H9 (cell line): Measurements from ENCODE around the gene MNX1. TPM values are rescaled to one million over a fixed set of nuclear protein-coding genes. Genes with fewer than 3 reads are reported as not detected.
A peak's percentile ranks its signal among the peaks of the same experiment; 100 is the strongest.

Experiments used
- DNase-seq: peaks from one replicate; pipeline ENCODE4 v3.0.0-alpha.2; 2017
- H2AFZ ChIP-seq: one replicate; pipeline ENCODE4 v1.6.1; 2013; ENCODE audit warnings: mild to moderate bottlenecking, low read length, control low read depth, moderate library complexity
- H2AK5ac ChIP-seq: 2 replicates; pipeline ENCODE4 v1.6.1; 2013; ENCODE audit warnings: low read length, control low read depth, mixed read lengths; ENCODE audit not compliant: insufficient read length
- H2BK120ac ChIP-seq: one replicate; pipeline ENCODE4 v1.6.1; 2013; ENCODE audit warnings: low read depth, mild to moderate bottlenecking, low read length, control low read depth, inconsistent platforms; ENCODE audit not compliant: poor library complexity, severe bottlenecking
- H2BK12ac ChIP-seq: 2 replicates; pipeline ENCODE4 v1.6.1; 2013; ENCODE audit warnings: low read length, control low read depth, mixed read lengths, low read depth; ENCODE audit not compliant: insufficient read length
- H2BK15ac ChIP-seq: 2 replicates; pipeline ENCODE4 v1.6.1; 2013; ENCODE audit warnings: low read depth, low read length, control low read depth
- H2BK20ac ChIP-seq: one replicate; pipeline ENCODE4 v1.6.1; 2013; ENCODE audit warnings: low read depth, mild to moderate bottlenecking, low read length, control low read depth, inconsistent platforms; ENCODE audit not compliant: poor library complexity, severe bottlenecking
- H2BK5ac ChIP-seq: 2 replicates; pipeline ENCODE4 v1.6.1; 2013; ENCODE audit warnings: low read length, control low read depth, mixed read lengths; ENCODE audit not compliant: insufficient read length
- H3K14ac ChIP-seq: 2 replicates; pipeline ENCODE4 v1.6.1; 2013; ENCODE audit warnings: low read length, control low read depth; ENCODE audit not compliant: insufficient read depth
- H3K18ac ChIP-seq: 2 replicates; pipeline ENCODE4 v1.6.1; 2013; ENCODE audit warnings: low read depth, mild to moderate bottlenecking, mixed read lengths, low read length, control low read depth; ENCODE audit not compliant: insufficient read length
- H3K23ac ChIP-seq: 2 replicates; pipeline ENCODE4 v1.6.1; 2013; ENCODE audit warnings: low read length, control low read depth, mixed read lengths, low read depth; ENCODE audit not compliant: insufficient read length
- H3K23me2 ChIP-seq: 2 replicates; pipeline ENCODE4 v1.6.1; 2013; ENCODE audit warnings: low read depth, mild to moderate bottlenecking, mixed read lengths, low read length, control low read depth; ENCODE audit not compliant: insufficient read length, poor library complexity, severe bottlenecking
- H3K27ac ChIP-seq: 2 replicates; pipeline ENCODE4 v1.5.1; 2013; ENCODE audit warnings: low read length, control low read depth, mixed read lengths, low read depth; ENCODE audit not compliant: insufficient read length
- H3K27me3 ChIP-seq: 2 replicates; pipeline ENCODE4 v1.6.1; 2013; ENCODE audit warnings: low read length, control low read depth, inconsistent platforms; ENCODE audit not compliant: insufficient read depth
- H3K4ac ChIP-seq: 2 replicates; pipeline ENCODE4 v1.6.1; 2013; ENCODE audit warnings: low read depth, mild to moderate bottlenecking, control low read depth, inconsistent platforms, low read length, moderate library complexity
- H3K4me1 ChIP-seq: 2 replicates; pipeline ENCODE4 v1.6.1; 2013; ENCODE audit warnings: low read length, control low read depth, inconsistent platforms; ENCODE audit not compliant: insufficient read depth
- H3K4me2 ChIP-seq: 2 replicates; pipeline ENCODE4 v1.6.1; 2013; ENCODE audit warnings: low read length, control low read depth, mixed read lengths; ENCODE audit not compliant: insufficient read length, insufficient read depth
- H3K56ac ChIP-seq: 2 replicates; pipeline ENCODE4 v1.6.1; 2013; ENCODE audit warnings: low read depth, mild to moderate bottlenecking, mixed read lengths, low read length, control low read depth; ENCODE audit not compliant: insufficient read length
- H3K79me1 ChIP-seq: 2 replicates; pipeline ENCODE4 v1.6.1; 2013; ENCODE audit warnings: low read depth, mild to moderate bottlenecking, moderate library complexity, low read length, control low read depth, inconsistent platforms; ENCODE audit not compliant: insufficient read depth, poor library complexity, severe bottlenecking
- H3K79me2 ChIP-seq: 2 replicates; pipeline ENCODE4 v1.6.1; 2013; ENCODE audit warnings: low read length, control low read depth, inconsistent platforms; ENCODE audit not compliant: insufficient read depth
- H3K9ac ChIP-seq: 2 replicates; pipeline ENCODE4 v1.6.1; 2013; ENCODE audit warnings: low read length, control low read depth, mixed read lengths; ENCODE audit not compliant: insufficient read length; ENCODE audit errors: extremely low read depth
- H3K9me3 ChIP-seq: one replicate; pipeline ENCODE4 v1.6.1; 2013; ENCODE audit warnings: low read depth, low read length, inconsistent platforms; ENCODE audit not compliant: control insufficient read depth
- H3T11ph ChIP-seq: one replicate; pipeline ENCODE4 v1.6.1; 2013; ENCODE audit warnings: mild to moderate bottlenecking, low read length, control low read depth, inconsistent platforms
- H4K20me1 ChIP-seq: one replicate; pipeline ENCODE4 v1.6.1; 2013; ENCODE audit not compliant: control insufficient read depth, insufficient read length, insufficient read depth
- H4K5ac ChIP-seq: 2 replicates; pipeline ENCODE4 v1.6.1; 2013; ENCODE audit warnings: low read depth, mild to moderate bottlenecking, mixed read lengths, low read length, control low read depth; ENCODE audit not compliant: insufficient read length
- H4K8ac ChIP-seq: replicated peaks from 2 replicates; pipeline ENCODE4 v1.6.1; 2013; ENCODE audit warnings: low read length, control low read depth, mixed read lengths, low read depth; ENCODE audit not compliant: insufficient read length
- H4K91ac ChIP-seq: 2 replicates; pipeline ENCODE4 v1.6.1; 2013; ENCODE audit warnings: low read depth, mild to moderate bottlenecking, moderate library complexity, mixed read lengths, low read length, control low read depth; ENCODE audit not compliant: insufficient read length
- H3K27ac Mint-ChIP-seq, 3 experiments: 2 replicates in 2 of 3; 3 replicates in 1 of 3; pipeline ENCODE4 v1.8.0; 2020 to 2021; ENCODE audit warnings: mixed read lengths in 3 of 3, mild to moderate bottlenecking in 1 of 3, moderate library complexity in 1 of 3
- H3K27me3 Mint-ChIP-seq: 2 replicates; pipeline ENCODE4 v1.8.0; 2021; ENCODE audit warnings: low read depth, mild to moderate bottlenecking, moderate library complexity, mixed read lengths
- H3K36me3 Mint-ChIP-seq, 3 experiments: 2 replicates in 2 of 3; 3 replicates in 1 of 3; pipeline ENCODE4 v1.8.0; 2020 to 2021; ENCODE audit warnings: low read depth in 3 of 3, mixed read lengths in 3 of 3; ENCODE audit not compliant: insufficient read depth in 1 of 3
- H3K4me1 Mint-ChIP-seq, 2 experiments: 2 replicates each; pipeline ENCODE4 v1.8.0; 2020; ENCODE audit warnings: mixed read lengths in 2 of 2
- H3K4me3 Mint-ChIP-seq, 2 experiments: 2 replicates in 1 of 2; 3 replicates in 1 of 2; pipeline ENCODE4 v1.8.0; 2020 to 2021; ENCODE audit warnings: mild to moderate bottlenecking in 2 of 2, mixed read lengths in 2 of 2, moderate library complexity in 1 of 2
- H3K9me3 Mint-ChIP-seq, 2 experiments: 2 replicates in 1 of 2; 3 replicates in 1 of 2; pipeline ENCODE4 v1.8.0; 2020; ENCODE audit warnings: mild to moderate bottlenecking in 2 of 2, mixed read lengths in 2 of 2, moderate library complexity in 1 of 2
- CTCF ChIP-seq: fragments of 200-600 bp; sonication (generic); conservative IDR thresholded peaks from 3 replicates; pipeline ENCODE4 v1.8.0; 2021; ENCODE audit warnings: antibody characterized with exemption, mild to moderate bottlenecking
- WGBS: extraction: QIAGEN DNeasy Blood & Tissue Kit; methylation state at CpG from one replicate; pipeline ENCODE4 v1.1.7; 2013; ENCODE audit warnings: missing lambda C conversion rate, low lambda C conversion rate, mixed read lengths; ENCODE audit not compliant: insufficient read length; ENCODE audit errors: extremely low coverage; 5-methylcytosine and 5-hydroxymethylcytosine counted together
- total RNA-seq: library from RNA; stranded (reverse); gene quantifications from 2 replicates; pipeline ENCODE4 v1.2.1, GENCODE V29; 2021

The MNX1 gene
- total RNA-seq, 1 experiment from 2014 or later, result not detected

DNA sequence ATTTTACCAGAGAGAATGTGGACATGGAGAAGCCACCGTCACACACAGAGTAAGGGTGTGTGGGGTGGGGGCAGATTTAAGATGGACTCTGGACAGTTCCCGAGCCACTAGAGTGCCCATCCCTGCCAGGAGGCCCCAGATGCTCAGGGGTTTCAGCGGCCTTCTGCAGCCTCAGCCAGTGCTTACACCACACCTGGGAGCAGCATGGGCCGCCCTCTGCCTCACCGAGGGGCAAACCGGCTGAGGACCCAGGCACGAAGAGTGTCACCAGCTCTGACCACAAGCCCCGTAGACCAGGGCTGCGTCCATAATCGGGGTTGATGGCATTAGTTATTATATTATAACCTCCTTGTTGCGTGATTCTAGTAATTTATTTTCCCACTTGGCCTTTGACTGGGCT is 6.7 kb upstream of the MNX1 start:
- Histone ChIP-seq H3K9ac (no peak overlapping the region), H3K4me2 (peak overlapping the region; percentile 7), H2BK5ac (no peak overlapping the region), H3K27me3 (peaks cover 94% of the 10 kb centered on the region), H3K4ac (no peak overlapping the region), H2AK5ac (no peak overlapping the region), H3T11ph (no peak overlapping the region), H3K56ac (no peak overlapping the region), H3K79me2 (no peaks in the 10 kb centered on the region), H3K18ac (no peak overlapping the region), H4K91ac (no peak overlapping the region), H2AFZ (no peak overlapping the region), H3K27ac (no peak overlapping the region), H3K14ac (no peak overlapping the region; the same call in 1 of the 2 replicates), H4K5ac (no peak overlapping the region), H4K20me1 (no peaks in the 10 kb centered on the region), H2BK12ac (no peak overlapping the region), H3K9me3 (no peaks in the 10 kb centered on the region), H4K8ac (no peak overlapping the region), H2BK120ac (no peak overlapping the region), H2BK15ac (no peak overlapping the region), H3K23me2 (no peaks in the 10 kb centered on the region), H3K4me1 (peaks cover 7% of the 10 kb centered on the region; the same call in 1 of the 2 replicates), H2BK20ac (no peak overlapping the region), H3K23ac (no peak overlapping the region), H3K79me1 (no peaks in the 10 kb centered on the region)
- Mint-ChIP-seq H3K36me3 (no peaks in the 10 kb centered on the region), H3K27ac (peak overlapping the region in 1 of 3 experiments; percentile 70; a peak in 1 of 7 replicates), H3K4me1 (peaks cover 28 to 41% of the 10 kb centered on the region in 2 experiments), H3K4me3 (peak overlapping the region in 1 of 2 experiments; percentile 62; a peak in 2 of 5 replicates), H3K9me3 (peaks cover 2 to 4% of the 10 kb centered on the region in 2 experiments; a peak in 3 of 5 replicates), H3K27me3 (peaks cover 99% of the 10 kb centered on the region)
- no peak for TF ChIP-seq CTCF
- WGBS, result no CpG with 5 or more reads among the region's 11 CpGs
- DNase-seq, result peak; percentile 46
